SK-MEL-5 (cell line): ENCODE data around the gene DNAJC5. TPM values are rescaled to one million over a fixed set of nuclear protein-coding genes. Genes with fewer than 3 reads are reported as not detected.
"Not testable (repeated sequence)": the region's sequence is repeated elsewhere in the genome, so short reads cannot be mapped to it uniquely, and the experiment has no call there.

ENCODE experiments used
- DNase-seq: peaks from one replicate; pipeline ENCODE4 v3.0.0-alpha.2; 2016; ENCODE audit warnings: low read depth, low spot score
- in situ Hi-C: cut with HindIII; loops from 2 replicates; pipeline ENCODE4 v1.10.0; 2016; ENCODE audit warnings: low sequenced_read_pairs, high pct_unique_total_duplicates, low pct_unique_long_range_greater_than_20kb
- total RNA-seq: library from RNA; depleted of rRNA; stranded (reverse); fragments of >200 nt; shearing (Covaris generic); gene quantifications from 2 replicates; pipeline ENCODE4 v1.2.3, GENCODE V29; 2014

The DNAJC5 gene
- total RNA-seq, 1 experiment from 2014 or later = 58.1 TPM

DNA sequence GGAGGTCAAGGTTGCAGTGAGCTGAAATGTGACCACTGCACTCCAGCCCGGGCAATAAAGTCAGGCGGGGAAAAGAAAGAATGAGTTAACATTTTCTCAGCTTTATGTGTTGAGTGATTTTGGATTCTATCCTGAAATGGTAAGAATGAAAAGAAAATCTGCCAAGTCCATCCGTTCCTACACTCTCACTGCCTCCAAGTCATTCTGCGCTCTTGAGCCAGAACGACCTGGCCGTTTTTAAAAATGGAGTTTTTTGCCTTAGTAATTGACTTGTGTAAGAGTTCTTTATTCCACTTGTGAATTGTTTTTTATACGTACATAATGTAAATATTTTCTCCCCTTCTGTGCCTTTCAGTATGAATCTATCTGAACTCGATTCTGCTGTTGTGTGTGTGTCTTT lies 28.7 kb downstream of the DNAJC5 start:
- in situ Hi-C loops = no loop called here
- DNase-seq = no peak

DNA sequence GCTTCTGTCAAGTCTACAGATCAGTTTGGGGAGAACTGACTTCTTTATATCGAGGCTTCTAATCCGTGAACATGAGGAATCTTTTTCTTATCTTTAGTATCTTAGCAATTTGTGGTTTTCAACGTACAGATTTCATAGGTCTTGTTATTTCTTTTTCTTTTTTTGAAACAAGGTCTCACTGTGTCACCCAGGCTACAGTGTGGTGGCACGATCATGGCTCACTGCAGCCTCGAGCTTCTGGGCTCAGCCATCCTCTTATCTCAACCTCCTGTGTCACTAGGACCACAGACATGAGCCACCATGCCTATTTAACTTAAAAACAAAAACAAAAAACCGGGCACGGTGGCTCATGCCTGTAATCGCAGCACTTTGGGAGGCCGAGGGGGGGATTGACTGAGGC lies 29.3 kb downstream of the DNAJC5 start:
- no peak for DNase-seq
- in situ Hi-C loops = no loop called here

DNA sequence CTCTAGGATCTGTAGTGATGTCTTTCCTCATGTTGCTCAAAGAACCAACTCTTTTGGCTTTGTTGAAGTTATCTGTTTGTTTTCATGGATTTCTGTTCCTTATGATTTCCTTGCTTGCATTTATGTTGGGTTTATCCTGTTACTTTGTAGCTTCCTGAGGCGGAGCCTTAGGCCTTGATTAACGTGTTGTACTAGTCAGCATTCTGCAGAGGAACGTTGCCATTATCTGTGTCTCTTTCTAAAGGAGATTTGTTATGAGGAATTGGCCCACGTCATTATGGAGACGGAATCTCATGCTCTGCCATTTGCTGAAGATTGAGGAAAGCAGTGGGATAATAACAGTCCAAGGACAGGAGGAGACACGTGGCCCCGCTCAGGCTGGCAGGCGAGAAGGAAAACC lies 31.4 kb downstream of the DNAJC5 start:
- in situ Hi-C loops = no loop called here
- no peak for DNase-seq

DNA sequence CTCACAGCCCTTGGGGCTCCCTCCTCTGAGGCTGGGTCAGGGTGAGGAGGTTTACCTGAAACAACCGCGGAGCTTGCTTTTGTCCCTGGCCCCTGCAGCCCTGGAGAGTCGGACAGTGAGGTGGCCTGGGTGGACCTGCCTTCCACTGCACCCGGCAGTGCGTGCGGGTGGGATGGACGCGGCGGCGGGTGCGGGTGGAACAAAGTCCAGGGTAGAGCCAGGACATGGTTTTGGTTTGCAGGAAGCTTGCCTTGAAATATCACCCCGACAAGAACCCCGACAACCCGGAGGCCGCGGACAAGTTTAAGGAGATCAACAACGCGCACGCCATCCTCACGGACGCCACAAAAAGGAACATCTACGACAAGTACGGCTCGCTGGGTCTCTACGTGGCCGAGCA lies 34.1 kb downstream of the DNAJC5 start:
- in situ Hi-C loops = no loop called here
- DNase-seq = no peak

DNA sequence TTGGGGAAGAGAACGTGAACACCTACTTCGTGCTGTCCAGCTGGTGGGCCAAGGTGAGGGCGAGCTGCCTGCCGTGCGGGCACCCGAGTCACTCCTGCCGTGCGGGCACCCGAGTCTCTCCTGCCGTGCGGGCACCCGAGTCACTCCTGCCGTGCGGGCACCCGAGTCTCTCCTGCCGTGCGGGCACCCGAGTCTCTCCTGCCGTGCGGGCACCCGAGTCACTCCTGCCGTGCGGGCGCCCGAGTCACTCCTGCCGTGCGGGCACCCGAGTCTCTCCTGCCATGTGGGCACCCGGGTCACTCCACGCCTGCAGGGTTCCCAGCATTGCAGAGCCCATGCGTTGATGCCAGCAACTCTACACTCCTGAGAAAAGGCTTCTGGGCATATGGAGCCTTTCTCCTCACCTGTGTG lies 34.6 kb downstream of the DNAJC5 start:
- in situ Hi-C loops, DNase-seq: not testable (repeated sequence)

DNA sequence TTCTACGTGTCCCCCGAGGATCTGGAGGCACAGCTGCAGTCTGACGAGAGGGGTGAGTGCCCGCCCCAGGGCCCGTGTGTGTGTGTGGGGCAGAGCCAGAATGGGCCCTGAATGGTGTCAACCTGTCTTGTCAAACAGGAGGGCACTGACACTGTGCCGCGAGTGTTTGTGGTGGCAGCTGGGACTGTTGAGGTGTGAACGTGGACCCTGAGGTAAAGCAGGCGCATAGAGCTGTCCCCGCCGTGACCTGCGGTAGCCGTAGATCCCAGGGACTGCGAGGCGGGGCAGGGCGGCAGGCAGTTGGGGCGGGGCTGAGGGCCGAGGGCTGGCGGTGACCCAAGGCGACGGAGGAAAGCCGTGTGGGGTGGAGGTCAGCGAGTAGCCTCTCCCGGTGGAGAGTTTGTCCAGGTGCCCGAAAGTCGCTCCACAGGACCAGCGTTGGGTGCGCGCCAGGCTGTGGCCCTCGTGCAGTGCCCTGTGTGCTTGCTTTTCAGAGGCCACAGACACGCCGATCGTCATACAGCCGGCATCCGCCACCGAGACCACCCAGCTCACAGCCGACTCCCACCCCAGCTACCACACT lies 36.1 kb downstream of the DNAJC5 start:
- in situ Hi-C loops = no loop called here
- DNase-seq = no peak

DNA sequence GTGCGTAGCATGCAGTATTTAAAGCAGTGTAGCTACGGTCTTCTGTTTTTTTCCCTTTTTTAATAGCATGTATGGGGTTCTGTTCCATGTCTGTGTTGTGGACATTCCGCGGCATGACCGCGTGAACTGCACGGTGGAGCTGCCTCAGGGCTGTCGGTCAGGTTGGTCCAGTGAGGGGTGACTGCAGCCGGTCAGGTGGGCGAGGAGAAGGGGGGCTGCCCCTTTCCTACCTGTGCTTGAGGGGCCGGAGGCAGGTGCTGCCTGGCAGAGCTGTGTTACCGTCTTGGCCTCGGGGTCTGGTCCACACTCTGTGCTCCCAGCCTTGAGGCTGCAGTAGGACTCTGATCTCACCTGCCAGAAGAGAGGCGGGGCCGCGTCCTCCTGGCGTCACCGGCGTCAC lies 36.8 kb downstream of the DNAJC5 start:
- in situ Hi-C loops = no loop called here

DNA sequence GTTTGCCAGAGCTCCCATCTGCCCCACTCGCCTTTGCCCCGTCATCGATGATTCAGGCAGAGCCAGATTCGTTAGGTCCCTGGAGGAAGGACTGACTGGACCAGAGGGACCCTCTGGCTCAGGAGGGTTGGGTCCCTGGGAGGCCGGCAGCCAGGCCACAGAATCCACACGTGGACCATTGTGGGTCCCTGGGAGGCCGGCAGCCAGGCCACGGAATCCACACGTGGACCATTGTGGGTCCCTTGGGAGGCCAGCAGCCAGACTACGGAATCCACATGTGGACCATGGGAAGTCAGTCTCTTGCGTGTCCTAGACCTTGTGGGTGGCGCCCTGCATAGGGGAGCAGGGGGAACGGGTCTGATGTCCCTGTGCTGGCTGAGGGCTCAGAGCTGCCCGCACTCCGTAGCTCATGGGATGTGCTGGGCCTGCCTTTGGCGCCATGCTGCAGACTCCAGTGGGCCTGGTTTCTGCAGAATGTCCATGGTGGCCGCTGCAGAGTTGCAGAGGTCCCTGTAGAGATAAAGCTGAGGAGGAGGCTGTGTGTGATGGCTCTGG lies 37.8 kb downstream of the DNAJC5 start:
- in situ Hi-C loops = no loop called here
- DNase-seq = no peak

More for the DNA sequence above, 36.8 kb downstream of the DNAJC5 start:
- DNase-seq = no peak

DNA sequence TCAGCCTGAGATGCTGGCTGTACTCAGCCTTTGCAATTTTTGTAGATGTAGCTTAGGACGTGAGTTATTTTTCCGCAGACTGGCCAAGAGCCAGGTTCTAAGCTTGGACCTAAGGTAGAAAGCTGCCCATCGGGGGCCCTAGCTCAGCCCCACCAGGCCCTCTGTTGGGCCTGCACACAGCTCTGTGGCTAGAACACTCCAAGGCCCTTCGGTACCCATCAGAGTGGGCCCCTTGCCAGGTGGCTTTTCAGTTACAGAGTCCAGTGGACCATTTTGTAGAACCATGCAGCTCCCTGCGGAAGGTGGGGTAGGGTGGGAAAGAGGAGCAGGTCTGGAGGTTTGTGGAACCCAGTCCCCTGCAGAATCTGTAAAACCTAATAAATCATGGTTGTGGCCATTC lies 38.7 kb downstream of the DNAJC5 start:
- in situ Hi-C loops = no loop called here

DNA sequence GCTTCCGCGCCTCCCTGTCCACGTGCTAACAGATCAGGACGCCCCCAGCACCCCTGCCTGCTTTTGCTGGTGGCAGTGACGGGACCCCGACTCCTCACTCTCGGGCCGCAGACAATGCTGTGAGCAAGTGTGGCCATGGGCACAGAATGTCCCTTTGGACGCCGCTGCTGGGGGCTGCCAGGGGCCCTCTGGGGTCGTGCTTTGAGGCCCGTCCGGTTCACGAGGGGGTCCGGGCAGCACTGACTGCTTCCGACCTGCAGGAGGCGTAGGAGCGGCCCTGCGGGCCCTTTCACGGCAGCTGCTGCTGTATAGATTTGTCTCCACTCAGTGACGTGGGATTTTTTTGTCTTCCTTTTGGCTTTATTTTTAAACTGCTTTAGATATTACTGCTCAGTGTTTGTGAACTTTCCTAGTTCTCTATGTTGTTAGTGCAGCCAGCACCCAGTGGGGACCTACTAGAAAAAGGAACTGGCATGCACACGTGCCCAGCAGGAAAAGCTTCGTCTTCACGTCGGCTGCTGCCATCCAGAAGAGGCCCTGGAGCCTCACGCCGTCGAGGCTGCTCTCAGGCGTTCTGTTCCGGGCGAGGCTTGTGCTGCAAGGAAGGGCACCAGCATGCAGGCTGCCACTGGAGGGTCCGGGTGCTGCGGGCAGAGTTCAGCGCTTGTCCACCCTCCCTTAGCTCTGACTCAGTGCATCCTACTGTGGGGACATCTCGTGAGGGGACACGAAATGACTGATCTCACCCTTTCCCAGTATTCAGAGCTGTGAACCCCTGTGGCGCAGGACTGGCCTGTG lies 39.5 kb downstream of the DNAJC5 start:
- no peak for DNase-seq
- in situ Hi-C loops = no loop called here

More for the DNA sequence above, 38.7 kb downstream of the DNAJC5 start:
- DNase-seq = no peak

DNA sequence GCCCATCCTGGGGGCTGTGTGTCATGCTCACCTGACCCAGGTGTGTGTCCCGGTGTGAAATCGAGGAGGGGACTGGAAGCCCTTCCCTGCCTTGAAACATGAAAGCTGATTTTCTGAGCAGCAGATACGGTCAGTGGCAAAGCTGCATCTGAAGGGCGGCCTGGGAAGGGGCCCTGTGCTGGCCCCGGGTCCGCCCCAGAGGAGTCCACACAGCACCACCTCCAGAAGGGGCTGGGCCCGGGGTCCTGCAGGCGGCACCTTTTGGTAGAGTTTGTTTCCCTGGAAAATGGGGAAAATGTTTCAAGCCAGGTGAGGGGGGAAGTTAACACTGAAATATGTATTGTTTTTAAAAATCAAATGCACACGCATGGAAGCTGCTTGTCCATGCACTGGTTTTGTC lies 40.5 kb downstream of the DNAJC5 start:
- in situ Hi-C loops = no loop called here
- no peak for DNase-seq

DNA sequence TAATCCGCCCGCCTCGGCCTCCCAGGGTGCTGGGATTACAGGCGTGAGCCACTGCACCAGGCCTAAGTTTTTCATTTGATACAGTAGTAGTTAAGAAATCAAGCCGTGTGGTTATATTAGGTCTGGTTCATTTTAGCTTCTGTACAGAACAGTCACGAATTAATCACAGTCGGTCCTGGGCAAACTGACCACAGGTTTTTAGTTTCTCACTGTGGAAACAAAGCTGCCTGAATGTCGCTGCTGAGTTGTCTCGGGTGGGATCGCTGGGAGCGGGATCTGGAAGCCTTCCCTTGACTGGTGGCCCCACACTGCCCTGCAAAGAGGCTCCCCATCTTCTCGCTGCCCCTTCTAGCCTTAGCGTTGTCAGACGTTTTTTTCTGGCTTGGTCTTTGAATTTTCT lies 42.7 kb downstream of the DNAJC5 start:
- no peak for DNase-seq
- in situ Hi-C loops = no loop called here

DNA sequence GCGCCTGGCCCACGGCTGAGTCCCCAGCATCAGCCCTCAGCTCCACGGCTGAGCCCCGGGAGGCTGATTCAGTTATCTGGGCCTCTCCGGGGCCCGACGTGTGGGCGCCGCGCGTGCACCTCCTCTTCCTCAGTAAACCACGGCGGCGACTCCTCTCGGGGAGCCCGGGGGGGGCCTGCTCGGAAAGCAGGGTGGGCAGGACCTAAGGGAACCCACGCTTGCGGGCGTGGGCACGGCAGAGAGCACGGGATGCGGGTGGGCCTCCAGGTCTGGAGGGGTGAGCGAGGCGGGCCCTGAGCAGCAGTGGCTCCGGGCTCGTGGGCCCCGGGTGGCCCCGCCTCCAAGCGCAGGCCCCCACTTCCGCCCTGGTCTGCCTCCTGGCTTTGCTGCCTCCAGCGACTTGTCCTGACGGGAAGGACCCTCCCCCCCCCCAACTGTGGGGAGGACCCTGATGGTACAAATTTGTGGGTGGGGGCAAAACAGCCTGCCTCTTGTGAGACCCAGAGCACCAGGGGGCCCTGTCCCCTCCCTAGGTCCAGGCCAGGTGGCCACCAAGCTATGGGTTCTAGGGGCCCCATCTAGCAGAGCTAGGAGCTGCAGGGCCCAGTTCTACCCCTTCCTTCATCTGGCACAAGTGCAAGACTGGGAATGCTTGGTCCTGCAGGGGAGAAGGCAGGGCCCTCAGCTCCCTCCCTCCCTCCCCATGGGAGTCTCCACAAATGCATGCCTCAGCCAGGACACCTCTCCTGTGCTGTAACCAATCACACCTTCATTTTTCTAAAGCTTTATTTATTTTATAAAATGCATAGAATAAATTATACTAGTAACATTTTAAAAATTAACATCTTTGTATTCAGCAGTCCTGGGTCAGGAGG lies 44.4 kb downstream of the DNAJC5 start:
- DNase-seq = no peak
- in situ Hi-C loops = no loop called here

DNA sequence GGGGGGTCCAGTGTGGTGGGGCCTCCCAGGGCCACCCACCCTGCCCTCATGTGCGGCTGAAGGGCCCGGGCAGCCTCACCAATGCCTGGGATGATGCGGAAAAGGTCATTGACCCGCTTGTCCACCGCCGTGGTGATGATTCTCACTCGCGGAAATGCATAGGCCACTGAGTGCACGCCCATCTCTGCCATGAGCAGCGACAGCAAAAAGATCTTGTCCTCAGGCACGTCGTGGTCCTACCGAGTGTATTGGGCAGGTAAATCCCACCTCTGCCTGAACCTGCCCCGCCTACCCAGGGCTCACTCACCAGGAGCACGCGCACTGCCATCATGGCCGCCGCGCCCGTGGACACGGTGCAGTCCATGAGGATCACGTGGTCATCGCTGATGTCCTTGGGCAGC lies 45.1 kb downstream of the DNAJC5 start:
- no peak for DNase-seq
- in situ Hi-C loops = no loop called here

DNA sequence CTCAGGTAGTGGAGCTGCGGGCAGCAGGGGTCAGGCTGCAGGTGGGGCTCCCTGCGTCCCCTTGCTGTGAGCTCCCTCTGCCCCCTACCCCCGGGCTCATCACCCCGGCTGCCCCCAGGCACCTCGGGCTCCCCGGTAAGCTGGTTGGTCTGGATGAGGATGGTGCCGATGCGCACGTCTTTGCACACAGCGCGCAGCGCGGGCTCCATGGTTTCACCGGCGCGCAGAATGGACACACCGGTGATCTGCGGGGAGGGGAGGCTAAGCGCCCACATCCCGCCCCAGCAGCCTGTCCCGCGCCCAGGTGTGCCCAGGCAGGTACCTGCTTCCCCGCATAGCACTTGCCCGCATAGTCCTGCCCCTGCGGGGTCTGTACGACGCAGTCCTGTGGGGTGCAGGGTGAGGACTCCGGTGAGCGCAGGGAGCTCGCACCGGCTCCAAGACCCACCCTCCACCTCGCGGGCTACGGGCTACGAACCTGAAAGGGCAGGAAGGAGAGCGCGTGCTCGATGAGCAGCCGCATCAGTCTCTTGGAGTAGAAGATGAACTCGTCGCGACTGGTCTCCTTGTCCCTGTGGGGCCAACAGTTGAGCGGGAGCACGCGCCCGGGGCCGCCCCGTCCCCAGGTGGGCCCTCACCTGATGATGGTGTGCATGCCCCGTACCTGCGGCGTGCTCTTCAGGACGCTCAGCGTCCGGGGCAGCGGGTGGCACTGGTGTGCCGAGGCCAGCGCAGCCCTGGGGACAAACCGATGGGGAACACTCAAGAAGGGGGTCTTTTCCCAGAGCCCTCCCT lies 45.7 kb downstream of the DNAJC5 start:
- DNase-seq = no peak
- in situ Hi-C loops = no loop called here

DNA sequence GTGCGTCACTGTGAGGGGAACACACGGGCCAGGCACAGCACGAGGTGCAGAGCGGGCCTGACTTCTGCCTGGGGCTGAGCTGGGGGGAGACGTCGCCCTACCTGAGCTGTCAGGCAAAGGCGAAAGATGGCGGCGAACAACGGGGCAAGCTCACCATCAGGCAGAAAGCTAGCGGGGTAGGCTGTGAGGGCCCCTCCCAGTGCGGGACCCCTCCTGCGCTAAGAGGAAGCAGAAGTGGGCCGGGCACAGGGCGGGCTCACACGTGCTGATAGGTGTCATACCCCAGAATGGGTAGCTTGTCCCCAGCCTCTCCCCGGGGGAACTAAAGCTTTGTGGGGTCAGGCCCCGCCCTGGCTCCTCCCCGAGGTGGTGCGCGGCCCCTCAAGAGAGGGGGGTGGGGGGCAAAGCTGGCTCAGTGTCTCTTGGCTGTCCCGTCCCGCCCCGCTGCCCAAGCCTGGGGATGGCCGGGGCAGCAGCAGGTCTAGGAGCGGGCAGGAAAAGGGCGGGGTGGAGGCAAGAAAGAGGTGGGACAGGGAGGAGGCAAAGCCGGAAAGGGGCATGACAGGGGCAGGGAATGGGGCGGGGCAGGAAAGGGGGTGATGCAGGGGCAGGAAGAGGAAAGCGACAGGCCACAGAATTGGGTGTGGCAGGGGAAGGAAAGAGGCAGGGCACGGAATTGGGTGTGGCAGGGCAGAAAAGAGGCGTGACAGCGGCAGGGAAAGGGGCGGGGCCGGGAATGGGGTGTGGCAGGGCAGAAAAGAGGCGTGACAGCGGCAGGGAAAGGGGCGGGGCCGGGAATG lies 46.6 kb downstream of the DNAJC5 start:
- in situ Hi-C loops = no loop called here
- no peak for DNase-seq
